ENCODE results near the gene SFN.

SFN gene

DNA sequence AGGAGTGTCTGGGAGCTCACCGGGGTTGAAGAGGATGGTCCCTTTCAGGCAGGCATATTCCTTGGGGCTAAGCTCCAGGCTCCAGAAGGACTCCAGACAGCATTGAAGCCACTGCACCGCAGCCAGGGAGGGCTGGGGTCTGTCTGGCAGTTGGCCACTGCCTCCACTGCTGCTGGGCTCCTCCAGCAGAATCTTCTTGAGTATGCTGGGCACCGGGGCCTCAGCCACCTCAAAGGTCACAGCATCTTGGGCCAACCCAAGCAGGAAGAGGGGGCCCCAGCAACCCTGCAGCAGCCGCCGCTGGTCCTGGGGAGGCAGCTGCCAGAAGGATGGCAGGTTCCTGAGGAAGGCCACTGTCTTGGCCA lies 50.4 kb downstream of the SFN start:
- no peak for DNase-seq (ENCODE audit: low spot score)

All from COLO829 (cell line).